ENCODE measurements around the gene TMIGD3.

TMIGD3 gene

GRCh38 chr1:111511370-111511769 is 7.9 kb upstream of the TMIGD3 start:
- no peak for DNase-seq
- intact Hi-C loops (cut with DNase I) = no loop called here

DNA sequence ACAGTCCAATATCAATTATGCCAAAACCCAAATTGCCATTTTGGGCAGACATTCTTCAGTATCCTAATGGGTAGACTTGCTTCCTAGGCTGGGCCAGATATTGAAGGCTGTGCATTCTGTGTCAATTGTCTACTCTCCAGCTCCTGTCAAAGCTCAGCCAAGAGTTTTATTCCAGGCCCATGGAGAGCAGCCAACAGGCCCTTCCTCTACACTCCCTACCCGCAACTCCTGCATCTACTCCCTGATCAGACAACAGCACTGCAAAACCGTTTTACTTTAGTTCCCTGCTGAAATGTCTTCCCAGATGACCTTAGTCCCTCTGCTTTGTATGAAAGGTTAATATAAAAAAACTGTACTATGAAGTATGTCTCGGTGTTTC is 6.6 kb upstream of the TMIGD3 start:
- DNase-seq = no peak
- intact Hi-C loops (cut with DNase I) = no loop called here

- intact Hi-C loops (cut with DNase I) = loop anchor here (1.0 kb wide), 2 partner anchors 149 to 248 kb away; partner anchors contain the start of gene DDX20
- DNase-seq = peak in 4 of 10 donors; percentile 42 to 90 (median 62)
Observed at GRCh38 chr1:111507411-111508201, 4.2 kb upstream of the TMIGD3 start.

DNA sequence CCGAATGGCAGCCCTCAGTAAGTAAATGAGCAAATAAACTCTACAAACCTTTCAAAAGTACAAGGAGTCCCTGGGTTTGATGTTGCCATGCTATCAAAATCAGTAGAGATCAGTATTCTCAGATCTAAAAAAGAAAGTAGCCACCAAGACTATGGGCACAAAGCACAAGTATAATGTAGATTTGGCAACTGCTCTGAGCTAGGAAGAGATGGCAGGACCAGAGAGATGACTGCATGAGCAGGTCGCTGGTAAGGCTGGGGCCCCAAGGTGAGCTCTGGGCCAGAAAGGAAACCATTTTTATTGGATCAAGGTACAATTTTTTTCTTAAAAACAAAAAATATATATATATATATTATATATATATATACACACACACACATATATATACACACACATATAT is 3.1 kb upstream of the TMIGD3 start:
- DNase-seq = no peak
- intact Hi-C loops (cut with DNase I) = no loop called here

DNA sequence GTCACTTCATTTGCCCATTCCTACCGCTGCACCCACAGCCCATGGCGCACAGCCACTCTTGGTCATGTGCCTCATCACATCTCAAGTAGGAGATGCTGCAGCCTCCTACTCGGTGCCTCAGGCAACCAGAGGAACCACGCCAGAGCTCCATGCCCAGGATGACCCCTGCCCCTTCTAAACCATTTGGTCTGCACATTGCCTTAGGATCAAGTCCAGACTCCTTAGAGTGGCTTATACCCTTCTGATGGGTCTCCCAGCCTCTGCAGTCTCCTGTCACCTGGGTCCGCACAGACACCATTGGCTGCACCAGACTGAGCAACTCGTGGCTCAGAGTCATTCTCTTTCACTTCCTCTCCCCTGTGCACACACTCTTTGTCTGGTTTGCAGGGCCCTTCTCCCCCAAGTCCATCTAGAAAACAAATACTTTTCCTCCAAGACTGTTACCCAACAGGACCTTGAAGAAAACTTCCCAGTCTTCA is 2.2 kb upstream of the TMIGD3 start:
- intact Hi-C loops (cut with DNase I) = no loop called here
- DNase-seq = no peak

DNA sequence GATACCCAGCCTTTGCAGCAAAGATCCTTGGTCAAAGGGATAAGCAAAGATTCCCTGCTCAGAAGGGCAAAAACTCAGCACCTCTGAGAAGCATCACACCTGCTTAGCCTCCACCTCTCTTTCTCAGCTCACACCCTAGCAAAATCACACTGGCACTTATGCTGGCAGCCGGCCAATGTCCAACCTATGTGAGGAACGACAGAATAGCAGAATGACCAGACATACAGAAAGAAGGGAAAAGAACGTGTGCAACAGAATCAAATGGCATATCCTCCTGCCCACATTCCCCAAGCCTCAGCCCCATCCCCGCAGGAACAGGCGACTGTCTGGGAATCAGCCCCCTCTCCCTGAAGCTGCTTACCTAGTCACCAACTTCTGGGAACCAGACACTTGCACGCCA is 664 bp upstream of the TMIGD3 start:
- DNase-seq = no peak
- intact Hi-C loops (cut with DNase I) = no loop called here

DNA sequence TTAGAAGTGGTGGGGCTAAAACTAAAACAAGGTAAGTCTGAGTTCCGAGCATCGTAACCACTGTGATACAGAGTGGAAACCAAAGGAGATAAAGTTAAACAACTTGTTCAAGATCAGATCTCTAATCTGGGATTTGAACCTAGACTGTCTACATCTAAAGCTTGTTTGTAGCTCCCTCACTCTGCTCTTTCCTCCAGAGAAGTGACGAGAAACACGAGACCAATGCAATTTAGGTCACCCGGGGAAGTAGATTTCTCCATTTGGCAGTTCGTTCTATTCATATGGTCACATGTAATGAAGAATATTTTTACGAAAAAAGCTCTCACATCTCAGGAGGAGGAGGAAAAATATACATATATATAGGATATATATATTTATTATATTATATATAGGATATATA is 1.8 kb downstream of the TMIGD3 start:
- intact Hi-C loops (cut with DNase I) = no loop called here
- no peak for DNase-seq

GRCh38 chr1:111499026-111499785 is 4.2 kb downstream of the TMIGD3 start:
- intact Hi-C loops (cut with DNase I) = no loop called here
- DNase-seq = no peak

- DNase-seq = no peak
- intact Hi-C loops (cut with DNase I) = no loop called here
Observed at GRCh38 chr1:111497592-111497991, 5.8 kb downstream of the TMIGD3 start.

DNA sequence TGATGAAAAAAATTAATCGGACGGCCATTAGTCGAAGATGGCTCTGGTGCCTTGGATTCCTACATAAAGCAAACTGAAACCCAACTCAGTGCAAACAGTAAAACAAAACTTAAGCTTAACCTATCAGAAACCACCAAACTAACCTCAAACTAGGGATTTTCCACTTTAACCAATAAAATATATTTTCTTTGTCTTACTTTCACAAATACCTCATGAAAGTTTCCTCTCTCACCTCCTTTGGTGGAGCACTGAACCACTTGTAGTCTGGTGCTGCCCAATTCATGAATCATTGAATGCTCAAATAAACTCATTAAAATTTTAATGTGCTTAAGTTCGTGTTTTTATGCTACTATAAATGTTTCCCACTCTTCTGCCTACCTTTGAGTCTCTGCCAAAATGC is 7.0 kb downstream of the TMIGD3 start:
- no peak for DNase-seq
- intact Hi-C loops (cut with DNase I) = no loop called here

GRCh38 chr1:111491070-111491469 is 12.4 kb downstream of the TMIGD3 start:
- DNase-seq = no peak
- intact Hi-C loops (cut with DNase I) = no loop called here

DNA sequence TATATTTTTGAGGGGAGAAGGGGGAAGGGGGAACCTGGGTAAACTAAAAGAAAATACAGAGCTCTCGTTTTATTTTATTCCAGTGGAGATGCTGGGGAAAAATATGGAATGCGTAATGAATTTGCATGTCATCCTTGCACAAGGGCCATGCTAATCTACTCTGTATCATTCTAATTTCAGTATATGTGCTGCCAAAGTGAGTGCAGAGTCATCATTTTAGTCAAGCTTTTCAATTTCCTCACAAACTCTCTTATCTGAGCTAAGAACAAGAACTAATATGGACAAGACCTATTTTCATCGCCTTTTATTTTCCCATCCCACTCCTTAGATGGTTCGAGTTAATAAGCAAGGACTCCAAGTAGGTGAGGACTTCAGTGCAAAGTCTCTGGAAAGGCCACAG is 13.2 kb downstream of the TMIGD3 start:
- DNase-seq = no peak
- intact Hi-C loops (cut with DNase I) = no loop called here

DNA sequence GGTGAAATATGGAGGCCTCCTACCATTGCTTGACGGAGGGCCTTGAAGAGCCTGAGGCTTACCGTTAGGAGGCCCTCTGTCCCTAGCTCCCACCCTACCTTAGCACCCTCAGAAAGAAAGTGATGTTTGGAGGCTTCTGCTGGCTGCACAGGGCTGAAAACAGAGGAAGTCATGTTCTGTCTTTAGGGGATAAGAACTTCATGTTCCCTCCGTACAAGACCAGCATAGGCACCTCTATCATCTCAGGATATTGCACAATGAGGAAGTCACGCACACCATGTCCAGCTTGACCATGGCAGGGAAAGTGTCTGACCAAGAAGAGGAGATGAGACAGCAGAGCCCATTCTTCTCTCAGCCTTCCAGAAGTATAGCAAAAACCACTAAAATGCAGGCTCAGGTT is 13.8 kb downstream of the TMIGD3 start:
- intact Hi-C loops (cut with DNase I) = no loop called here

GRCh38 chr1:111488669-111489068 is 14.8 kb downstream of the TMIGD3 start:
- DNase-seq = peak in 4 of 10 donors; percentile 39 to 85 (median 52)
- intact Hi-C loops (cut with DNase I) = no loop called here

More for the DNA sequence above, 13.8 kb downstream of the TMIGD3 start:
- no peak for DNase-seq

DNA sequence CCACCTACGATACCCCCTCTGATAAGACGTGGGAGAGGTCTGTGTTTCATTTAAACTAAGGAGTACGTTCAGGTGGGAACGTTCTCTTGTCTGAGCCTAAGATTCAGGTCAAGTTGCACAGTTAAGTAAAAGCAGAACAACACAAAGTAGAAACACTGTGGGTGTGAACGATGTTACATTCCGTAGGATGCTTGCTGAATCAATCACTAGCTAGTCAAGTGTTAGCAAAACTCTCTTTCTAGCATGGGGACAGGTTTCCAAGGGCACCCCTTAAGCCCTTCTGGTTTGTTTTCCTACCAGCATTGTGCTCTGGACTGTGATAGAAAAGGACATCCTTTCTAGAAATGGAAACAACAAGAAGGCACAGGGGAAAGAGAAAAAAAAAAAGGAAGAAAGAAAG is 16.3 kb downstream of the TMIGD3 start:
- intact Hi-C loops (cut with DNase I) = no loop called here
- DNase-seq = no peak

- DNase-seq = no peak
- intact Hi-C loops (cut with DNase I) = no loop called here
Observed at GRCh38 chr1:111486431-111486830, 17.0 kb downstream of the TMIGD3 start.

GRCh38 chr1:111484391-111485026 is 18.9 kb downstream of the TMIGD3 start:
- no peak for DNase-seq
- intact Hi-C loops (cut with DNase I) = no loop called here

DNA sequence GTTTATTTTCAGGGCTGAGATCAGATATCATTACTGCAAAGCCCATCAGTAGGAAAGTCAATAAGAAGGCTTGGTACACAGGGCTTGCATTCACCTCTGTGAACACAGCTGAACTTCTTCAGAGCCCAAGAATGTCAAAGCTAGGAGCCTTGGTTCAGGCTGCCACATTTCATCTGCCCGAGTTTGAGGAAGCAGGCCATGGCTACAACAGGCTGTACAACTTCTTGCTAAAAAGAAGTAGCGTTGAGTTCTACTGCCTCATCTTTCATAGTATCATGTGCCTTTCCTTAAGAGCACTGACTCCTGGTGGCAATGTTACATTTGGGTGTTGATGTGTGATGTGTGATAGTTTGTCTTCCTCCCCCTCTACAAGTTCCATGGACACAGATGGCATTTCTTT is 19.6 kb downstream of the TMIGD3 start:
- intact Hi-C loops (cut with DNase I) = no loop called here
- no peak for DNase-seq

GRCh38 chr1:111483166-111483565 is 20.3 kb downstream of the TMIGD3 start:
- no peak for DNase-seq
- intact Hi-C loops (cut with DNase I) = no loop called here

- intact Hi-C loops (cut with DNase I) = loop anchor here (1.0 kb wide), 2 partner anchors 175 to 288 kb away; no protein-coding TSS in a partner anchor
- DNase-seq = peak; percentile 53 to 97 (median 81)
Observed at GRCh38 chr1:111481387-111482221, 21.8 kb downstream of the TMIGD3 start.

Measured in posterior cingulate gyrus (tissue), 11 donors.